ENCODE measurements around the gene CCBE1.

The CCBE1 gene

GRCh38 chr18:59437851-59438569 lies 259.2 kb downstream of the CCBE1 start:
- DNase-seq = no peak

- DNase-seq = no peak
Observed at GRCh38 chr18:59432803-59433597, 264.2 kb downstream of the CCBE1 start.

- no peak for DNase-seq
Observed at GRCh38 chr18:59431131-59431530, 266.1 kb downstream of the CCBE1 start.

GRCh38 chr18:59429608-59430007 lies 267.6 kb downstream of the CCBE1 start:
- no peak for DNase-seq

GRCh38 chr18:59428018-59428417 lies 269.2 kb downstream of the CCBE1 start:
- DNase-seq = no peak

GRCh38 chr18:59426855-59427254 lies 270.4 kb downstream of the CCBE1 start:
- DNase-seq = no peak

GRCh38 chr18:59423259-59423658 lies 274.0 kb downstream of the CCBE1 start:
- no peak for DNase-seq

- no peak for DNase-seq
Observed at GRCh38 chr18:59420244-59420643, 277.0 kb downstream of the CCBE1 start.

GRCh38 chr18:59419386-59419785 lies 277.8 kb downstream of the CCBE1 start:
- DNase-seq = no peak

- no peak for DNase-seq
Observed at GRCh38 chr18:59416818-59417217, 280.4 kb downstream of the CCBE1 start.

- no peak for DNase-seq
Observed at GRCh38 chr18:59414111-59414653, 283.0 kb downstream of the CCBE1 start.

GRCh38 chr18:59402432-59403090 lies 294.7 kb downstream of the CCBE1 start:
- DNase-seq = peak; percentile 98

GRCh38 chr18:59400407-59400806 lies 296.8 kb downstream of the CCBE1 start:
- no peak for DNase-seq

- DNase-seq = no peak
Observed at GRCh38 chr18:59395226-59396175, 301.7 kb downstream of the CCBE1 start.

GRCh38 chr18:59393381-59393780 lies 303.8 kb downstream of the CCBE1 start:
- no peak for DNase-seq

- no peak for DNase-seq
Observed at GRCh38 chr18:59388817-59389216, 308.4 kb downstream of the CCBE1 start.

- DNase-seq = no peak
Observed at GRCh38 chr18:59387687-59388565, 309.3 kb downstream of the CCBE1 start.

GRCh38 chr18:59386909-59387686 lies 310.1 kb downstream of the CCBE1 start:
- DNase-seq = no peak

- no peak for DNase-seq
Observed at GRCh38 chr18:59385191-59385590, 312.0 kb downstream of the CCBE1 start.

- no peak for DNase-seq
Observed at GRCh38 chr18:59383851-59384250, 313.4 kb downstream of the CCBE1 start.

All from NCI-H2107 (cell line).